DND-41 (cell line): ENCODE results near the gene CLCA1.

Source experiments
- ATAC-seq: fragments of 200-7000 bp; cut with Tn5 transposase; 3 replicates; pipeline ENCODE4 v1.9.1; 2021; ENCODE audit warnings: low read depth; ENCODE audit not compliant: insufficient read depth
- DNase-seq: peaks from one replicate; pipeline ENCODE4 v3.0.0-alpha.2; 2020
- H2AFZ ChIP-seq: 2 replicates; pipeline ENCODE4 v1.6.0; 2012; ENCODE audit warnings: low read depth, low read length
- H3K27ac ChIP-seq: 2 replicates; pipeline ENCODE4 v1.5.1; 2012; ENCODE audit warnings: low read length, inconsistent platforms
- H3K27me3 ChIP-seq: fragments of 200-600 bp; sonication (generic); 2 replicates; pipeline ENCODE4 v1.6.0; 2012; ENCODE audit warnings: low read length, mild to moderate bottlenecking, inconsistent platforms; ENCODE audit not compliant: insufficient read depth, poor library complexity
- H3K36me3 ChIP-seq: 2 replicates; pipeline ENCODE4 v1.5.1; 2012; ENCODE audit warnings: low read length, inconsistent platforms; ENCODE audit not compliant: insufficient read depth
- H3K4me1 ChIP-seq: 2 replicates; pipeline ENCODE4 v1.5.1; 2012; ENCODE audit warnings: mild to moderate bottlenecking, low read length; ENCODE audit not compliant: insufficient read depth
- H3K4me2 ChIP-seq: 2 replicates; pipeline ENCODE4 v1.6.0; 2012; ENCODE audit warnings: mild to moderate bottlenecking, moderate library complexity, low read length, inconsistent platforms; ENCODE audit not compliant: insufficient read depth
- H3K4me3 ChIP-seq, 2 experiments: fragments of 200-600 bp in 1 of 2; shearing (Covaris generic) in 1 of 2; 2 replicates each; pipeline ENCODE4 v1.5.1; 2012 to 2016; ENCODE audit warnings: inconsistent platforms in 2 of 2, low read length in 2 of 2, mild to moderate bottlenecking in 2 of 2, low read depth in 1 of 2, moderate library complexity in 1 of 2
- H3K79me2 ChIP-seq: 2 replicates; pipeline ENCODE4 v1.6.0; 2012; ENCODE audit warnings: low read length, inconsistent platforms; ENCODE audit not compliant: insufficient read depth
- H3K9ac ChIP-seq: 2 replicates; pipeline ENCODE4 v1.6.0; 2012; ENCODE audit warnings: low read depth, mild to moderate bottlenecking, inconsistent platforms, low read length, moderate library complexity
- H3K9me3 ChIP-seq: 2 replicates; pipeline ENCODE4 v1.5.1; 2012; ENCODE audit warnings: low read length, moderate library complexity, mild to moderate bottlenecking, inconsistent platforms; ENCODE audit not compliant: insufficient read depth, severe bottlenecking
- H4K20me1 ChIP-seq: 2 replicates; pipeline ENCODE4 v1.6.0; 2012; ENCODE audit warnings: low read length; ENCODE audit not compliant: insufficient read depth
- CTCF ChIP-seq: IDR thresholded peaks from 2 replicates; pipeline ENCODE4 v1.5.1; 2012; ENCODE audit warnings: borderline replicate concordance, low read length, moderate library complexity, mild to moderate bottlenecking; ENCODE audit not compliant: poor library complexity, severe bottlenecking; ENCODE audit errors: extremely low read depth
- EZH2 ChIP-seq: IDR thresholded peaks from 3 replicates; pipeline ENCODE4 v1.6.1; 2012; ENCODE audit warnings: borderline replicate concordance, low read depth, mild to moderate bottlenecking, moderate library complexity, low read length, inconsistent platforms; ENCODE audit not compliant: severe bottlenecking

CLCA1 gene

GRCh38 chr1:86502721-86503405 is 34.1 kb downstream of the CLCA1 start:
- 0 out of 4 replicates have a peak overlapping the region, but pooled peaks of 1 of the 2 experiments have one; percentile 32 for H3K4me3 ChIP-seq
- peak overlapping the region; percentile 52; the same call in 1 of the 2 replicates for H3K4me2 ChIP-seq
- no peak for ATAC-seq

GRCh38 chr1:86503406-86504136 is 34.8 kb downstream of the CLCA1 start:
- H3K9ac ChIP-seq: no peak overlapping the region
- H4K20me1 ChIP-seq: no peaks in the 10 kb centered on the region
- TF ChIP-seq EZH2: no peak
- no peak for TF ChIP-seq CTCF
- no peaks in the 10 kb centered on the region for H3K79me2 ChIP-seq
- no peak overlapping the region for H3K27ac ChIP-seq
- peaks cover 8% of the 10 kb centered on the region for H3K4me1 ChIP-seq
- H3K4me3 ChIP-seq: no peak overlapping the region
- ATAC-seq (no peak), DNase-seq (no peak)
- H3K4me2 ChIP-seq: no peak overlapping the region
- peaks cover 3% of the 10 kb centered on the region for H3K27me3 ChIP-seq
- H3K9me3 ChIP-seq: no peaks in the 10 kb centered on the region
- no peaks in the 10 kb centered on the region for H3K36me3 ChIP-seq
- no peak overlapping the region for H2AFZ ChIP-seq

More at GRCh38 chr1:86502721-86503405, 34.1 kb downstream of the CLCA1 start:
- peaks cover 3% of the 10 kb centered on the region for H3K27me3 ChIP-seq
- DNase-seq: no peak
- H4K20me1 ChIP-seq: no peaks in the 10 kb centered on the region
- peaks cover 8% of the 10 kb centered on the region for H3K4me1 ChIP-seq
- H3K79me2 ChIP-seq: no peaks in the 10 kb centered on the region
- H3K9ac ChIP-seq: peak overlapping the region; percentile 16; the same call in 1 of the 2 replicates
- no peaks in the 10 kb centered on the region for H3K36me3 ChIP-seq
- no peaks in the 10 kb centered on the region for H3K9me3 ChIP-seq
- H3K27ac ChIP-seq: no peak overlapping the region
- no peak for TF ChIP-seq CTCF
- H2AFZ ChIP-seq: peak overlapping the region; percentile 48; the same call in 1 of the 2 replicates

- Histone ChIP-seq H3K27me3 (peaks cover 3% of the 10 kb centered on the region), H3K27ac (no peak overlapping the region), H3K9ac (no peak overlapping the region), H3K4me1 (peaks cover 8% of the 10 kb centered on the region), H3K36me3 (no peaks in the 10 kb centered on the region), H3K4me3 (no peak overlapping the region), H2AFZ (no peak overlapping the region), H3K79me2 (no peaks in the 10 kb centered on the region), H4K20me1 (no peaks in the 10 kb centered on the region), H3K4me2 (no peak overlapping the region), H3K9me3 (no peaks in the 10 kb centered on the region)
- ATAC-seq (no peak), DNase-seq (no peak)
- TF ChIP-seq EZH2 (no peak), CTCF (no peak)
These were observed 35.4 kb downstream of the CLCA1 start for GRCh38 chr1:86504137-86504479.
